ENCODE data around the gene COL13A1. TPM values are rescaled to one million over a fixed set of nuclear protein-coding genes. Genes with fewer than 3 reads are reported as not detected.
A peak's percentile ranks its signal among the peaks of the same experiment; 100 is the strongest.

COL13A1 gene
- total RNA-seq, 1 experiment from 2014 or later: 3.6 TPM

DNA sequence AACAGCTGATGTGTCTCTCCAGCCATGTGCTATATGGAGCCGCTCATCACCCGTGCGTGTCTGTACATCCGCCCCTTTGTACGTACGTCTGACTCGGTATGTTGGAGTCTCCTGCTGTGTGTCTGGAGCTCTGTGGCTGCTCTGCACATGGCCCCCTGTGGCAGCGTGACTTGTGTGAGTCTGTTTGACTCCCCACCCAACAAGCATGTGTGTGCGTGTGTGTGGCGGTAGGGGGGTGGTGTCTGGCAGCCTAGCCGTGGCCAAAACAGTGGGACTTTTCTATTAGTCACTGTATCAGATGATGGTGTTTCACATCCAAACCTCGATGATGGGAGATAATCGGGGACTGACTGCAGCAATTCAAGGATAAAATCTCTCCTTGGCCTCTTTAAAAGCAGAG lies 94.1 kb downstream of the COL13A1 start:
- Mint-ChIP-seq H3K36me3 (ENCODE audit: insufficient read depth in 1 of 3, low read depth in 3 of 3) (no peaks in the 10 kb centered on the region; a peak in 1 of 7 replicates), H3K4me1 (peaks cover 35 to 48% of the 10 kb centered on the region in 2 experiments), H3K27ac (peak overlapping the region in 2 of 3 experiments; percentile 41 to 61; a peak in 2 of 7 replicates), H3K9me3 (no peaks in the 10 kb centered on the region), H3K4me3 (no peak overlapping the region), H3K27me3 (ENCODE audit: low read depth) (peaks cover 10% of the 10 kb centered on the region)
- H3K27me3 ChIP-seq (ENCODE audit: insufficient read depth, low read length): no peaks in the 10 kb centered on the region
- H2BK15ac ChIP-seq (ENCODE audit: low read depth, low read length): no peak overlapping the region
- no peak overlapping the region for H3K14ac ChIP-seq (ENCODE audit: insufficient read depth, low read length)
- H3K9me3 ChIP-seq (ENCODE audit: control insufficient read depth, low read depth, low read length): no peaks in the 10 kb centered on the region
- no peak overlapping the region for H4K5ac ChIP-seq (ENCODE audit: insufficient read length, low read depth, low read length)
- no peak overlapping the region for H3K23ac ChIP-seq (ENCODE audit: insufficient read length, low read depth, low read length)
- H4K91ac ChIP-seq (ENCODE audit: insufficient read length, low read depth, low read length): no peak overlapping the region
- TF ChIP-seq, protein P1, sequence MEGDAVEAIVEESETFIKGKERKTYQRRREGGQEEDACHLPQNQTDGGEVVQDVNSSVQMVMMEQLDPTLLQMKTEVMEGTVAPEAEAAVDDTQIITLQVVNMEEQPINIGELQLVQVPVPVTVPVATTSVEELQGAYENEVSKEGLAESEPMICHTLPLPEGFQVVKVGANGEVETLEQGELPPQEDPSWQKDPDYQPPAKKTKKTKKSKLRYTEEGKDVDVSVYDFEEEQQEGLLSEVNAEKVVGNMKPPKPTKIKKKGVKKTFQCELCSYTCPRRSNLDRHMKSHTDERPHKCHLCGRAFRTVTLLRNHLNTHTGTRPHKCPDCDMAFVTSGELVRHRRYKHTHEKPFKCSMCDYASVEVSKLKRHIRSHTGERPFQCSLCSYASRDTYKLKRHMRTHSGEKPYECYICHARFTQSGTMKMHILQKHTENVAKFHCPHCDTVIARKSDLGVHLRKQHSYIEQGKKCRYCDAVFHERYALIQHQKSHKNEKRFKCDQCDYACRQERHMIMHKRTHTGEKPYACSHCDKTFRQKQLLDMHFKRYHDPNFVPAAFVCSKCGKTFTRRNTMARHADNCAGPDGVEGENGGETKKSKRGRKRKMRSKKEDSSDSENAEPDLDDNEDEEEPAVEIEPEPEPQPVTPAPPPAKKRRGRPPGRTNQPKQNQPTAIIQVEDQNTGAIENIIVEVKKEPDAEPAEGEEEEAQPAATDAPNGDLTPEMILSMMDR (conservative IDR thresholded peaks at IDR 0.05): no peak
- H3K18ac ChIP-seq (ENCODE audit: insufficient read length, low read depth, low read length): no peak overlapping the region
- H3K4ac ChIP-seq (ENCODE audit: low read depth, low read length): no peak overlapping the region
- no peaks in the 10 kb centered on the region for H3K23me2 ChIP-seq (ENCODE audit: insufficient read length, low read depth, low read length, poor library complexity, severe bottlenecking)
- H3K4me2 ChIP-seq (ENCODE audit: insufficient read depth, insufficient read length, low read length): no peak overlapping the region
- no peaks in the 10 kb centered on the region for H3K79me1 ChIP-seq (ENCODE audit: insufficient read depth, low read depth, low read length, poor library complexity, severe bottlenecking)
- no peaks in the 10 kb centered on the region; the same call in none of the 2 replicates for H3K4me1 ChIP-seq (ENCODE audit: insufficient read depth, low read length)
- WGBS (ENCODE audit: extremely low coverage, insufficient read length, low lambda C conversion rate): no CpG with 5 or more reads among the region's 13 CpGs
- no peak overlapping the region for H2AK5ac ChIP-seq (ENCODE audit: insufficient read length, low read length)
- no peak overlapping the region for H3T11ph ChIP-seq (ENCODE audit: low read length)
- DNase-seq: no peak
- H3K79me2 ChIP-seq (ENCODE audit: insufficient read depth, low read length): no peaks in the 10 kb centered on the region
- H4K20me1 ChIP-seq (ENCODE audit: control insufficient read depth, insufficient read depth, insufficient read length): no peaks in the 10 kb centered on the region
- H2BK12ac ChIP-seq (ENCODE audit: insufficient read length, low read depth, low read length): no peak overlapping the region
- no peak overlapping the region for H2BK20ac ChIP-seq (ENCODE audit: low read depth, low read length, poor library complexity, severe bottlenecking)
- H2BK120ac ChIP-seq (ENCODE audit: low read depth, low read length, poor library complexity, severe bottlenecking): no peak overlapping the region
- H2BK5ac ChIP-seq (ENCODE audit: insufficient read length, low read length): no peak overlapping the region
- no peak overlapping the region for H4K8ac ChIP-seq (replicated peaks; ENCODE audit: insufficient read length, low read depth, low read length)
- no peak overlapping the region for H3K9ac ChIP-seq (ENCODE audit: extremely low read depth, insufficient read length, low read length)
- H3K27ac ChIP-seq (ENCODE audit: insufficient read length, low read depth, low read length): no peak overlapping the region
- H2AFZ ChIP-seq (ENCODE audit: low read length): no peak overlapping the region
- no peak overlapping the region for H3K56ac ChIP-seq (ENCODE audit: insufficient read length, low read depth, low read length)

Data from H9 (cell line).